GM19324 (cell line): ENCODE measurements around the gene METTL26.
A peak's percentile ranks its signal among the peaks of the same experiment; 100 is the strongest.
"Not testable (repeated sequence)": the region's sequence is repeated elsewhere in the genome, so short reads cannot be mapped to it uniquely, and the experiment has no call there.

ENCODE experiments used
- ATAC-seq: cut with Tn5 transposase; IDR thresholded peaks from one replicate; pipeline ENCODE4 v1.9.1; 2021; ENCODE audit warnings: mild to moderate bottlenecking, moderate library complexity; ENCODE audit not compliant: unreplicated experiment, low FRiP score

Gene METTL26

DNA sequence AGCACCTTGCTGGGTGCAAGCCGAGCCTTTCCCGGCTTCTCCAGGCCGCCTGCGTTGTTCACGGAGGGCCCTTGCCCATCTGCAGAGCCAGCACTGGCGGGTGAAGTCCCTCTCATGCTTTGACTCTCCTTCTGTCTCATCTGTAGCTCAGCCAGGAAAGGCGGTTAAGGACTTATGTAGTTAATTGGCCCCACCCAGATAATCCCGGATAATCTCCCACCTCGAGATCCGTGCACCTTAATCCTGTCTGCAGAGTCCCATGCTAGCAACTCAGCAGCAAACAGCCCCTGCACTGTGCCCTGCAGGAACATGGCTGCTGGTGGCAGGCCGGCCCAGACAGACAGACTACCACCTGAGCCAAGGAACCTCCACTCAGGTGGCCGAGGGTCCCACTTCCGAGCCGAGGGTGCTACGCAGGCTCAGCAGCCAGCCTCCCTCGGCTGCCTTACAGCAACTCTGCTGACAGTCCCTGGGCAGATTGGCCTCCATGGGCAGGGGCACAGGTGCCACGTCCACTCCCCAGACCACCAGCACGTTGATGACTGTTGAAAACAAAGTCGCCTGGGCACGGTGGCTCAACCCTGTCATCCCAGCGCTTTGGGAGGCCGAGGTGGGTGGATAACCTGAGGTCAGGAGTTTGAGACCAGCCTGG is 29.3 kb downstream of the METTL26 start:
- ATAC-seq, result no peak

DNA sequence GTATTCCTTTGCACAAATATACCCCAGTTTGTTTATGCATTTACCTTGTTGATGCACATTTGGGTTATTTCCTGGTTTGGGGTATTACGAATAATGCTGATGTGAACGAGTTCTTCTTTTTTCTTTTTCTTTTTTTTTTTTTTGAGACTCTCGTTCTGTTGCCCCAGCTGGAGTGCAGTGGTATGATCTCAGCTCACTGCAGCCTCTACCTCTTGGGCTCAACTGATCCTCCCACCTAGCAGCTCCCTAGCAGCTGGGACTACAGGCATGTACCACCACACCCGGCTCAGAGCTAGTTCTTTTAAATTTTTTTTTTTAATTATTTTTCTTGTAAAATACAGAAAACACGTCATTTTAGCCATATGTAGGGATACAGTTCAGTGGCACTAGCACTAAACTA is 32.2 kb downstream of the METTL26 start:
- no peak for ATAC-seq

DNA sequence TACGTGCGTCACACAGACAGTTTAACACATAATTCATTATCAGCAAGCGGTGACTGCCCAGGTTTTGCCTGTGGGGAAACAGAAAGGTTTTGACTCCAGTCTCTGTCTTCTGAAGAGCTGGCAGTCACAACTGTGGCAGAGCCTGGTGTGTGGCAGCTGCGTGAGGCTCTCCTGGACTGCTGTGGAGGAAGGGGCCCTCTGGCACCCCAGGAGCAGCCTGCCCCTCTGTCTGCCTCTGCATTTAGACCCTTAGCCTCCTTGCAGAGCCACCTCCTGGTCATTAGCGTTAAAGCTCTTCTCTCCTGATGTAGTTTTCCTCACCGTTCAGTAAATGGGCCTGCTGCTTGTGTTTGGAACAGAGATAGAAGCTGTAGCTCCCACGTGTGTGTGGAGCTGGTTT is 35.3 kb downstream of the METTL26 start:
- ATAC-seq, result no peak

DNA sequence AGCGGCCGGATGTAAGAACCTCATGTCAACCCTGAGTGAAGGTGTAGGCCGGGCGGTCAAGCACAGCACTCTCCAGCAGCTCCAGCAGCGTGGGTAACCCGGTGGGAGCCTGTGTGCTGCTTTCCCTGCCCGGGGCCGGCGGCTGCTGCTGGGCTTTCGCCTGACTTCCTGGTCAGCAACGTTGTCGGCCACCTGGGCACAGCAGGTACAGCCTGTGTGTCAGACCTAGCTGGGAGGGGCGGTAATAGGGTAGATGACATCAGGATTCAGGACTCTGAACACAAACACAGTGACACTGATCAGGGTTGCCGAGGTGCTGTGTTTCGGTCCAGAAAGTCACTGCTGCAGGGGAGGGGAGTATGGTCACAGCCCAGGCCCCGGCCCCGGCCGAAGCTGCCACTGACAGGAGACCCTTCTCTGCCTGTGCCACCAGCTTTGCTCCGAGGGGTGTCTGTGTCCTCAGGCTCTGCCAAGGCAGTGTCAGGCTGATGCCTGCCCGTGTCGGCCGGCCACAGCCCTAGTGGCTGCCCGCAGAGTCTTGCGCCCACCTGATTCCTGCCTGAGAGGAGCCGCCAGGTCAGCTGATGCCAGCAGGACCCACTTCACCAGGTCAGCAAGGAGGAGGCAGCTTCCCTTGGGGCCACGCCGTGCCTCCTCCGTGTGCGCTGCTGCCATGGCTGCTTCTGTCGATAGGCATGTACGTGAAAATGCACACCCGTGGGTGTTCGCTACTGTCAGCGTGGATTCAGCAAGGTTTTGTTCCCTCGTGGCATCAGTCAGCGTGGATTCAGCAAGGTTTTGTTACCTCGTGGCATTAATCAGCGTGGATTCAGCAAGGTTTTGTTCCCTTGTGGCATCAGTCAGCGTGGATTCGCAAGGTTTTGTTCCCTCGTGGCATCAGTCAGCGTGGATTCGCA is 37.0 kb downstream of the METTL26 start:
- ATAC-seq, result no peak

DNA sequence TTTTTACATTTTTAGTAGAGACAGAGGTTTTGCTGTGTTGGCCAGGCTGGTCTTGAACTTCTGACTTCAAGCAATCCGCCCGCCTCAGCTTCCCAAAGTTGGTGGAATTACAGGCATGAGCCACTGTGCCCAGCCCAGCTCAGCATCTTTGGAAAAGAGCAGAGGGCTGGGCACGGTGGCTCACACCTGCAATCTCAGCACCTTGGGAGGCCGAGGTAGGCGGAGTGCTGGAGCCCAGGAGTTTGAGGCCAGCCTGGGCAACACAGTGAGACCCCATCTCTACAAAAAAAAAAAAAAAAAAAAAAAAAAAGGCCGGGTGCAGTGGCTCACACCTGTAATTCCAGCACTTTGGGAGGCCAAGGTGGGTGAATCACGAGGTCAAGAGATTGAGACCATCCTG is 38.5 kb downstream of the METTL26 start:
- not testable (repeated sequence) for ATAC-seq

DNA sequence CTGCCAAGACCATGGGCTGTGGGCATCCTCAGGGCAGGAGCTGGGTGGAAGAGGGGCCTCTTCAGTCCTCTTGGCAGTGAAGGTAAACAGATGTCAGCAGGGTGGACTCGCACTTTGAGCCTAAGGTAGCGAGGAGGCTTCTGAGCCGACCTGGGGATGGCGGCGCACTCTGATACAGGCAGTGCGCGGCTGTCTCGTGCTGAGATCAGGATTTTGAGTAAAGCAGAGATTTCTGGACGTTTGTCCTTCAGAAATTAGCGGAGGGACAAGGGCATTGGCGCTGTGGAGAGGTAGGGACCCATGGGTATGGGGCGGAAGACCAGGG is 39.4 kb downstream of the METTL26 start:
- no peak for ATAC-seq

DNA sequence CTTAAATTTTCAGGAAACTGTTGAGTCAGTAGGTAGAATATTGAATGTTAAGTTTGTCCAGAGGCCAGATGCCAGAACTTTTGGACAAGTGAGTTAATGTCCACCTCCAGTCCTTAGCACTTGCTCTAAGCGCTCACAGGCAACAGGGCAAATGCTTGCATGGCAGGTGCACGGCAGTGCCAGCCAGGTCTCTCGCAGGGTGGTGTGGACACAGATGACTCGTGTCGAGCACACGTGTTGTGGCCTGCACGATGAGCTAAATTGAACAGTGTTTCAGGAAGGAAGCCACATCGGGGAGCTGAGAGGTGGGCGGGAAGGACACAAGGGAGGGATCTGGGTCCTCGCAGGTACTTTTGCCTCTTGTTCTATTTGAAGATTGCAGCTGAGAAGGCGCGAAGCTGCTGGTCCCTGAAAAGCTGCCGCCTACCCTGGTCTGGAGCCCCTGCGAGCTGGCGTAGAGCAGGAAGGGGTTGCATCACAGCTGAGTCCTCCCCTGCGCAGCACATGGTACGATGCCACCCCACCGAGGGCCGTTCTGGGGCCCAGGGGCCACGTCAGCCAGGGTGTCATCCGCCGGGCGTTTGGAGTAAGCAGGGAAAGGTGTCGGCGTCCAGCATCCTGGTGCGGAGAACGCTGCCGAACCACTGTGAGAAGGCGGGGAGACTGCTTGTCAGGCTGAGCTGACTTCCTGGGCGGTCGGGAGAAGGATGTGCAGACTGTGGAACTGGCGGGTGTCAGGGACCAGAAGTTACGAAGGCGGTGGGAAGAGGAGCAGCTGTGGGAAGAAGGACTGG is 40.0 kb downstream of the METTL26 start:
- no peak for ATAC-seq

DNA sequence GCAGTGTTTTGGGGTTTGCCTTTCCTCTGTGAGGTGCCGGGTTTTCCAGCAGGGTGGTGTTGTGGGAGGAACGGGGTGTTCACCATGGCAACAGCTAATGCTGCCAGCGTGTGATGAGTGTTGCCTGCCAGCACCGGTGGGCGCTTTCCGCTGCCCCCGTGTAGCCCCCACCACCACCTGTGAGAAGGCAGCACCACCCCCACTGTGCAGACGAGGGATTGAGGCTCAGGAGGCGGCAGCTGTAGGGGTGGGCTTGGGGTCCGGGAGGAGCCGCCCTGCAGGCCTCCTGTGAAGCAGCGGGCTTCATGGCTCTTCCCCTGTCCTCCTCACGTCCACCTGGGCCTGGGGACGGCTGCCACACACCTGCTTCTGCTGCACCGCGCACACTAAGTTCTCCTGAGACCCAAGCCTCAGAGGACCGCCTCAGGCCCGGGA is 41.0 kb downstream of the METTL26 start:
- no peak for ATAC-seq

DNA sequence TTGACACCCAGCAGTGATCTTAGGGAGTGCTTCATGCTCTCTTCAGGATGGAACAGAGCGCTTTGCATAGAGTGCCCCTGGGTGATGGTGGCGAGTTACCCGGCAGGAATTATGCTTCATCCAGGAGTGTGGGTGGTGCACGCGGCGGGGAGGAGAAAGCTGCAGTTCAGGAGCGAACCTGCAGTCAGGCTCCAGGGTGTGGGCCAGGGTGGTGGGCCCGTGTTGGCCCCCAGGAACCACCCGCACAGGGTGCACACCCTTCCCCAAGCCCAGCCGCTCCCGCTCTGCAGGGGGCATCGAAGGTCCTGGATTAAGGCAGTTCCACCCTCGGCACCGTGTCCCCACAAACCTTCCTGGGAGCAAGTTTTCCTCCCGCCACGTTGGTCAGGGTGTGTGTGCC is 42.3 kb downstream of the METTL26 start:
- ATAC-seq, result no peak

DNA sequence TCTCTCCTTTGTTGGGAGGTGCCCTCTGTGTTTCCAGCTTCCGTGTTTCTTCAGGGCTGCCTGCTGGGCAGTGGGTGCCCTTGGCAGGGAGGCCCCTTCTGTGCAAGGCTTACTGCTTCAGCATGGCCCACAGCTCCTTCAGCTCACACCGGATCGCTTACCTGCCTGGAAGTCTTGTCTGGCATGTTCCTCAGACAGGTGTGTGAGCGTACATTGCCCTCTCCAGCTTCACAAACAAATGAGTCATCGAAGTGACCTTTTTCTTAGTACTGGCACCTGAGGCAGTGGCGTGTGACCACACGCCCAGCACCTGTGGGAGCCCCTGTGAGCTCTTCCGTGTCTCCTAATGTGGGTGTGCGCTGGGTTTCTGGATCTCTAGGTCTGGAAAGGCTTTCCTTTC is 42.7 kb downstream of the METTL26 start:
- no peak for ATAC-seq

DNA sequence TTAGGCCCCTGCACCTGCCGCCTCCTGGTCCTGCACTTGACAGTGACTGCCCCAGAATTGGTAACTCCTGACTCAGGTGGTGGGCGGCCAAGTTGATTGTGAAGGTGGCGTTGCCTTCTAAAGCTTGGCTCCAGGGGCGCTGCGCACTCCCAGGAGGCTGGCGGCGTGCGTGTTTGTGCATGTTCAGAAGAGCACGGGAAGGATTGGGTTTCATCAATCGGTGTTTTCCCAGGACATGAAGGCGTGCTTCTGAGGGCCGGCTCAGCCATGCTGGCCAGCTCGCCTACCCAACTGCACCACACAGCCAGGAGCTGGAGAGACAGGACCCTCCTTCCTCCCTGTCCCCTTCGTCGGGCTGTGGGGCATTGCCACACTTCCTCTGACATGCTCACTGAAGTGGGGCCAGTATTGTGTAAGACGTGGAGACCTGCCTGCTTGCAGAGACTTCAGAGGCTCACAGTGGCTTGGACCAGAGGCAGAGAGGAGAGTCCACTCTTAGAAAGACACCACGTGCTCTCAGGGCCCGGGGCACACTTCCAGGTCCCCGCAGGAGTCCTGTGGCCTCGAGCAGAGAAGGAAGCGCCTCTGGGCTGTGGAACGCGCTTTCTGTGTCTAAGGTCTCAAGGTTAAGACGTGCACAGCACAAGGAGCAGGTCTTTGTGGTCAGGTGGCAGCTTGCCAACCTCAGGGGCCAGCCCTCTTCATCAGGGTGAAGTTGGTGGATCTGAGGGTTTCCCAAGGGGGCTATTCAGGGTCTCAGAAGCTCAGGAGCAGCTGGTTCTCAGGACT is 43.4 kb downstream of the METTL26 start:
- ATAC-seq, result no peak

DNA sequence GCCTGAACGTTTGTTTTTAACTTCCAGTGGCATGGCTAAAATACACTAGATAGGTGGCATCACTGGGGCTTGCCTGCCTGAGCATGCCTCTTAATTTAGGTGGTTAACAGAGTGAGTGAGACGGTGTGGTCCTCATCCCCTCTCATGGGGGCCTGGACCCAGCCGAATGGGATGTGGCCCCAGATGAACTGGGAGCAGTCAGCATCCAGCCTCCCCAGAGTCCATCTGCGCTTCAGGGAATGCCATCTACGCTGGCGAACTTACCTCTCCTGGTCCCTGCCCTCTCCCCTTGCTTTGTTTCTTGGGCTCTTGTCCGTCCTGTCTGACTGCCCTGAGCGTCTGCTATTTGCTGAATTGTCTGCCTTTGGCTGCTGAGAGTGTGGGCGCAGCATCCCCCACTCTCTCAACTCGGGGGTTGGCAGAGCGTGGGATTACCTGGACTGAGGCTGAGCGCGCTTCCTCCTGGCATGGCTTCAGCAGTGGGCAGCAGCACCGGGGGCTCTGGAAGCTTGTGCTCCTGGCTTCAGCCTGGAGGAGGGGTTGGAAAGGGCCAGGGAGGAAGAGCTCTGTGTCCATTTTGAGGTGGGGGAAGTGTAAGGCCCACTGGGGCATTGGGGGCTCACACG is 44.1 kb downstream of the METTL26 start:
- ATAC-seq, result no peak

DNA sequence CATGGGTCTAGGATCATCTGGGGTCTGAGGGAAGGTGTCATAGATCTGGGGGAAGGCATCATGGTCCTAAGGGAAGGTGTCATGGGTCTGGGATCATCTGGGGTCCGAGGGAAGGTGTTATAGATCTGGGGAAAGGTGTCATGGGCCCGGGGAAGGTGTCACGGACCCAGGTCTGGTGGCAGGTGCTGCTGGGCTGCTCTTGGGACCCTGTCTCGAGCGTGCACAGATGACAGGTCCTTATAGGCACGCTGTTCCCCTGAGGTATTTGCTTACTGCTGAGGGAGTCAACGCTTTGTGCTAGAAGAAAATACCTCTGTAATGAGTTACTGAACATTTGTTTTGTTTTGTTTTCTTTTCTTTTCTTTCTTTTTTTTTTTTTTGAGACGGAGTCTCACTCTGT is 44.9 kb downstream of the METTL26 start:
- ATAC-seq, result no peak

DNA sequence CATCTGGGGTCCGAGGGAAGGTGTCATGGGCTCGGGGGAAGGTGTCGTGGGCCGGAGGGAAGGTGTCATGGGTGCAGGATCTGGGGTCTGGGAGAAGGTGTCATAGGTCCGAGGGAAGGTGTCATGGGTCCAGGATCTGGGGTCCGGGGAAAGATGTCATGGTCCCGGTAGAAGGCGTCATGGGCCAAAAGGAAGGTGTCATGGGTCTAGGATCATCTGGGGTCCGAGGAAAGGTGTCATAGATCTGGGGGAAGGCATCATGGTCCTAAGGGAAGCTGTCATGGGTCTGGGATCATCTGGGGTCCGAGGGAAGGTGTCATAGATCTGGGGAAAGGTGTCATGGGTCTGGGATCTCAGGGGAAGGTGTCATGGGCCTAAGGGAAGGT is 45.3 kb downstream of the METTL26 start:
- ATAC-seq, result no peak

DNA sequence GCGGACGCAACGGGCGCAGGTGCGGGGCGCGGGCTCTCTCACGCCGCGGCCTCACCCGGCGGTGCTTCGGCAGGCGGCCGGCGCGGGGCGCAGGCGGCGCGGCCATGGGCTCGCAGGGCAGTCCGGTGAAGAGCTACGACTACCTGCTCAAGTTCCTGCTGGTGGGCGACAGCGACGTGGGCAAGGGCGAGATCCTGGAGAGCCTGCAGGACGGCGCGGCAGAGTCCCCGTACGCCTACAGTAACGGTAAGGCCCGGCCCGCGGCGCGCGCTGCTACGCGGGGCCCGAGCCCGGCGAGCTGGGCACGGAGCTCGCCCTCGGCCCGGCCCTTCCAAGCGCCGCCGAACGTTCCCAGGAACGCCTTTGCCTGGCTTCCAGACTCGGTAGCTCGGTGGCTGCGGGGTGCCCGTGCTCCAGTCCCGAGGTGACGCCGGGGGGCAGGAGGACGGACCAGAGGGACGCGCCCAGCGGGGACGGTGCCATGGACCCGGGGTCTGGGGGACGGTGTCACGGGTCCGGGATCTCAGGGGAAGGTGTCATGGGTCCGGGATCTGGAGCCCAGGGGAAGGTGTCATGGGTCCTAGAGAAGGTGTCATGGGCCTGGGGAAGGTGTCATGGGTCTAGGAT is 45.8 kb downstream of the METTL26 start:
- no peak for ATAC-seq

DNA sequence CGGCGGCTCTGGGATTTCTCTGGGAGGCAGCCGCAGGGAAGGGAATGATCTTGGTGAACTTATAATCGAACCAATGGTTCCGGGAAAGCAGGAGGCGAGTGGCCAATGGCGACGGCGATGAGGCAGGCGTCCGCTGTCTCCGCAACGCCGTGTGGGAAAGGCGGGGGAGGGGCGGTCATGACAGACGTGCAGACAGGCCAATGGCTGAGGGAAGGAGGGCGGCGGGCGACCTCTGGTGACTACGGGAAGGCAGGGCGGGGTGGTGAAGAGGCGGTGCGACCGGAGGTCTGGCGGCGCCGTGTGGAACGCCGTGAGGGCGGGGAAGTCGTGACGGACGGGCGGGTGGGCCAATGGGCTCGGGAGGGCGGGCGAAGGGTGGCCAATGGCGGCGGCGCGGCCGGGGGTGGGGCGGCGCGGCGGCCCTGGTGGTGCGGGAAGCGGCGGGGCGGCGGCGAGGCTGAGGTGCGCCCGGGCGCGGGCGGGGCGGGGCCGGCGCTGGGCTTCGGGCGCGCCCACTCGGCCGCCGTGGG is 46.4 kb downstream of the METTL26 start, which contains the start of gene RAB40C:
RAB40C (plus strand) TSS at position 409 of the 530 bp plus-strand sequence. CDS start 226 bp downstream, outside the sequence.
- peak; percentile 78 for ATAC-seq

DNA sequence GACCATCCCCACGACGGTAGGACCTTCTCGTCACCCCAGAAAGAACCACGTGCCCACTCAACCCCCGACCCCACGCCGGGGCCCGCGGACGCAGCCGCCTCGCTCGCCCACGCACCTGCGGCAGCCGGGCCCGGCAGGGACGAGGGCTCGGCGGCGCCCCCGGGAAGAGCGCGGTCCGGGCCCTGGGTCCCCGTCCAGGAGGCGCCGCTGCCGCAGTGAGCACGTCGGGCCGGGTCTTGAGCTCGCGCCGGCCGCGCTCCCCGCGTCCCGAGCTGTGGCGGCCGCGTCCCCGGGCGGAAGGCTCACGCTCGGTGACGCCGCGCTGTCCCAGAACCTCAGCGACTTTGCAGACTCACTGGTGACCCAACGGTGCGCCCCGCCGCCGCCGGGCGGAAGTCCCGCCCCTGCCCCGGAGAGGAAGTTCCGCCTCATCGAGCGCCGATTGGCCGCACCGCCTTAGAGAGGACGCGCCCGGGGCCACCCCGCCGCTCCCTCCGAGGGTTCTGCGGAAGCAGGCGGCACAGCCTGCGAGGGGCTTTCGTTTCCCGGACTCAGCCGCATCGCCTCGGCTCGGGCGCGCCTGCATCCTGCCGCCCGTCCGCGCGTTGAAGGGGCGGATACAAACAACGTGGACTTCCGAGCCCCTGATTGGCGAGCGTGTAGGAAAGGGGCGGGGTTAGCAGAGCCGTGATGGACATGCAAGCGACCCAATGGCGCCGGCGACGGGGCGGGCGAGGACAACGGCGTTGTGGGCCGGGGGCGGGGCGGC is 47.0 kb downstream of the METTL26 start:
- ATAC-seq, result peak; percentile 81

DNA sequence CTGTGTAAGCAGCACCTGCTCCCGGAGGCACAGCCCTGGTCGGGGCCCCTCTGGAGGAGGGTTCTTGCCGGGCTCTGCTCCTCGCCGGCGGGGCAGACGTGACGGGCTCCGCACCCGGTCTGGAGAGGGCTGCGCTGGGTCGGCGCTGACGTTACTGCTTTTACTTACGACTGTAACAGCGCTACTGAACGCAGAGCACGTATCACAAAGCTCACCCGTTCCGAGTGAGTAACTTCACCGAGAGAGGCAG is 47.5 kb downstream of the METTL26 start:
- peak; percentile 2 for ATAC-seq
